HG03378 (cell line): ENCODE data around the gene CYP4F12.

Experiments
- ATAC-seq: cut with Tn5 transposase; IDR thresholded peaks from one replicate; pipeline ENCODE4 v1.9.1; 2021; ENCODE audit warnings: mild to moderate bottlenecking, moderate library complexity; ENCODE audit not compliant: unreplicated experiment

The CYP4F12 gene

GRCh38 chr19:15672580-15673175 lies at the start of gene CYP4F12:
Gene CYP4F12 (plus strand): TSS chr19:15673087. CDS start chr19:15673530, 443 bp downstream.
- no peak for ATAC-seq

- ATAC-seq, result no peak
These were observed 49.1 kb upstream of the CYP4F12 start for GRCh38 chr19:15623711-15624318.

GRCh38 chr19:15628236-15629002 lies 44.5 kb upstream of the CYP4F12 start:
- ATAC-seq, result no peak

DNA sequence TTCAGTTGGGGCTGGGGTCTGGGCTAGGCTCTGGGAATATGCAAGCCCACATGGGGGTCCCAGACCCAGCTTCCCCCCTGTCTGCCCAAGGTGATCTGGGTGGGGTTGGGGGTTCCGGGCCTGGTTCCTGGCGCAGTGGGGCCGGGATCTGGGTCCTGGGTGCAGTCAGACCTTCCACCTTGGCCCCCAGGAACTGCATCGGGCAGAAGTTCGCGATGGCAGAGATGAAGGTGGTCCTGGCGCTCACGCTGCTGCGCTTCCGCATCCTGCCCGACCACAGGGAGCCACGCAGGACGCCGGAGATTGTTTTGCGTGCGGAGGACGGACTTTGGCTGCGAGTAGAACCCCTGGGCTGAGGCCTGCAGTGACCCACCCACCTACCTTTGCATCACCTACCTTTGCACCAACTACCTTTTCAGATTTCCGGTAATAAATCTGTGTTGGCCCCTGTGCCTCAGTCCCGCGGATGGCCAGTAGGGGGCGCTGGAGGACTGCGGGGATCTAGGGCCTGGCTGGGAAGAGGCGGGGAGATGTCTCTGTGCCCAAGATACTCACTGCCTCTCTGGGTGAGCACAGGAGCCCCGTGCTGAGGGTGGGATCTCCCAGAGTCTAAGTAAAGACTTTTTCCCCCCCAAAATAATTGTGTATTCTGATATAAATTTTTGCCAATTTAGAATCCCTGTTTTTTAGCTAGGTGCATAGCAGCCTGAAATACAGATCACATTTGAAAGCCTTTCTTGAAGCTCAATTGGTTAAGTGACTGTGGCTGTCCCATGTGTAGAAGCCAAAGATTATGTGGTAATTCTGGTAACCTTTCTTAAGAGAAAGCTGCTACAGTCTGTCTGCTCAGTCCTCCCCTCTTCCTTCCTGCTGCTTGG lies 43.6 kb upstream of the CYP4F12 start:
- ATAC-seq, result no peak

DNA sequence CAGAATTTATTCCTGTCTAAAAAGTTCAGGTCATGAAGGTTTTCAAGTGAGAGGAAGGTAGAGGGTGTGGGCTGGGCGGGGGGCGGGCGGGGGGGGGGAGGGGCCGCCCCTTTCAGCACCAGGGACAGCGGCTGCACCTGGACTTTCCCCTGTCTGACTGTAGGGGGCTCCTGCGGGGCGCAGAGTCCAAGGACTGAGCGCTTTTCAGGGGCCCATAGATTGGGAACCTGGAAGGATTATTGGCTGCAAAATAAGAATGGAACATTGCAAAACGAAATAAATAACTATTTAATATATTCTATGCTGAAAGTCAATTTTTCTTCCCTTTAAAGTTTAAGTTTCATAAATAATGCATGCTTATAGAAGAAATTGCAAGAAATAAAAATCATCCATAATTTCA lies 41.1 kb upstream of the CYP4F12 start:
- ATAC-seq, result no peak

DNA sequence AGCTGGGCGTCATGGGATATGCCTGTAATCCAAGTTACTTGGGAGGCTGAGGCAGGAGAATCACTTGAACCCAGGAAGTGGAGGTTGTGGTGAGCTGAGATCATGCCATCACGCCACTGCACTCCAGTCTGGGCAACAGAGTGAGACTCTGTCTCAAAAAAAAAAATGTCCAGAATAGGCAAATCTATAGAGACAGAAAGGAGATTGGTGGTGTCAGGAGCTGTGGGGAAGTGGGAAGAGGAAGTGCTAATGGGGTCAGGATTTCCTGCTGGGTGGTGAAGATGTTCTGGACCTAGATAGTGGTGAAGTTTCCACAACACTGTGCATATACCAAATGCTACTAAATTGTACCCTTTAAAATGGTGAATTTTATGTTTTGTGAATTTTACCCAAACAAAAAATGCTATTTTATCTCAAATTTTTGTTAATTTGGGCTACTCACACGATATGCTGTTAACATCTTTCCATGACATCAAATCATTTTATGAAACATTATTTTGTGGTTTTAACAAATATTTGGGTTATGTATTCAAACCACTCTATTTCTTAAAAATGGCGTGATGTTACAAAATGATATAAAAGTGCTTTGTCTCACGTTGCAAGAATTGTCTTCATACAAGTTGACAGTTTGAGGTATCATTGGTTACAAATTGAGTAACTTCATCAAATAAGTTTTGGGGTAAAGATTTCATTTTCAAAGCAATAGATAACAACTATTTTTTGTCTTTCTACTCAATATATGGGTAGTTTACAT lies 39.6 kb upstream of the CYP4F12 start:
- no peak for ATAC-seq

GRCh38 chr19:15634105-15634504 lies 38.8 kb upstream of the CYP4F12 start:
- no peak for ATAC-seq

- ATAC-seq, result no peak
These were observed 37.7 kb upstream of the CYP4F12 start for GRCh38 chr19:15635016-15635805.

DNA sequence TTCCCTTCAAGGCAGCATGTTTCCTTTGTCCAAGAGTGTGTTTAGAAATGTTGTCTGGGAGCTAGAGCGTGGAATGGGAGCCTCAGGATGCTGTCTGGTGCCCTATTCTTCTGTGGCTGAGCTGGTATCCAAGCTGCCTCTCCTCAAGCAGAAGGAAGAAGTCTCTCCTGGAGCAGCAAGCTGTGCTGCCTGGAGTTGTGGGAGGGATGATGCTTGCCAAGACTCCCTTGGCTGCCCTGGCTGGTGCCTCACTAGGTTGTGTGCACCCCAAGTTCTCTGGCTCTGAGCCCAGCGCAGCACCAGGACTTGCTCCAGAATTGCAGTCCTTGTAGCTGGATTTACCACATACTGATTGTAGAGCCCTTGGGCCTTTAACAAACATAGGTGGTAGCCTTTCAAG lies 36.9 kb upstream of the CYP4F12 start:
- no peak for ATAC-seq

GRCh38 chr19:15639596-15639995 lies 33.3 kb upstream of the CYP4F12 start:
- ATAC-seq, result no peak

DNA sequence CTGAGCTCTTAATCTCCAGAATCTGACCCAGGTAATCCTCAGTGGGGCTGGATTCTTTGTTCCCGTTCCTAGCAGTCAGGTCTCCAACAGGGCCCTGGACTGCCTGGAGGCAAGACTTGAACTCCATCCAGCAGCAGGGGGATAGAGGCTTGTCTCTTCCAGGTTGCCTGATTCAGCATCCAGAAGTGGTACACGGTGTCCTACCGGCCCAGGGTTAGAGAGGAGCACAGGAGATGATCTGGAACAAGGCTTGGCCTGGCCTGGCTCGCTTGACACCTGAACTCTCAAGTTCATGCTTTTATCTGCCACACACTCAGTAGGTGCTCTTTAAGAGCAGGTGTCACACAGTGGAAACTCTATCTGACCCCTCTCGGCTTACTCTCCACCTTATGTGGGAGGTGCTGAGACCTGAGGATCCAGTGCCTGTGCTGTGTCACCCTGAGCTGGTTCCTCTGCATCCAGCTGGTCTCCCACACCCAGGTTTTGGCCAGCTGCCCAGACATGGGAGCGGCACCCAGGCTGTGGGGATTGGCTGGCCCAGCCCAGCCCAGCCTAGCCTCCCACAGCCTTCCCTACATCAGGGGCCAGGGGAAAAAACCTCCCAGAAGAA lies 32.5 kb upstream of the CYP4F12 start, which contains the start of gene CYP4F3:
TSS of gene CYP4F3 (plus strand) at position 604 of the 610 bp plus-strand sequence. CDS start 519 bp downstream, outside the sequence.
- ATAC-seq, result no peak

- ATAC-seq, result no peak
These were observed 31.8 kb upstream of the CYP4F12 start for GRCh38 chr19:15640904-15641597.

DNA sequence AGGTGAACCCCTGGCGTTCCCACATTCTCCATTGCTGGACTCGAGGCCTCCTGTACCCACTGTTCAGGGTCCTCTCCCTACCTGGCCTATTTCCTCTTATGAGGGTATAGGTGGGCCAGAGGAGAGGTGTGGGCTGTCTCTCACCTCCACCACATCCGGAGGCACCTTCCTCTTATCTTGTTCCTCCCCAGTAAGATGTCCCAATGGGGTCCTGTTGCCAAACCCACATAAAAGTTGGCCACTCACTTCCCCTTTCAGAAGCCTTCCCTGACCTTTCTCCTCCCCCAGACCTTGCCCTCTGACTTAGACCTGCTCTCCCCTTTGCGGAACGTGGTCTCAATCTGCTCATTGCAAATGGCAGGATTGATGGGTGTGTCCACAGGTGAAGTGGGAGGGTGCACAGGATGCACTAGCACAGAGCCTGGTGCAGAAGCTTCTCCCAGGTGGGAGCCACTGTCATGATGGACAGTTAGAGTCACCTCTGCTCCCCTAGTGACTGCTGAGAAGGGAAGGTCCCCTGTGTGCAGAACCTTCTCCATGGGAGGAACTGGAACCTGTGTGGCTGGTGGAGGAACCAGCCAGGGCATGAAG lies 30.9 kb upstream of the CYP4F12 start:
- ATAC-seq, result no peak

DNA sequence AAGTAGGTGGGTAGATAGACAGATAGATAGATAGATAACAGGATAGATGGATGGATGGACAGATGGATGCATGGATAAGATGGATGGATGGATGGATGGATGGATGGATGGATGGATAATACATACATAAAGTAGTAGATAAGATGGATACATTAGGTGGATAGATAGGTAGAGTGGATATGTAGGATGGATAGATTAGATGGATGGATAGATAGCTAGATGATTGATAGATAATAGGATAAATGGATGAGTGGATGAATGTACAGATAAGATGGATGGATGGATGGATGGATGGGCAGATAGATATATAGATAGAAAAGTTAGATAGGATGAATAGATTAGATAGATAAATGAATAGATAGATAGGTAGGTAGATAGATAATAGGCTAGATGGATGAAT lies 30.1 kb upstream of the CYP4F12 start:
- no peak for ATAC-seq

DNA sequence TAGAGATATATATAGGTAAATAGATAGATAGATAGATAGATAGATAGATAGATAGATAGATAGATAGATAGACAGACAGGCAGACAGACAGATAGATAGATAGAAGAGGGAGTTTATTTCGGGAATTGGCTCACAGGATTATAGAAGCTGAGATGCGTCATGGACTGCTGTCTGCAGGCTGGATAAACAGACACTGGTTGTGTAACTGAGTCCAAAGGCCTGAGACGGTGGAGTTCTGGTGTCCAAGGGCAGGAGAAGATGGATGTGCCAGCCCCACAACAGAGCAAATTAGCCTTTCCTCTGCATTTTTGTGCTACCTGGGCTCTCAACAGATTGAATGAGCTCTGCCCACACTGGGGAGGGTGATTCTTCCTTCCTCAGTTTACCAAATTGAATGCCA lies 29.5 kb upstream of the CYP4F12 start:
- ATAC-seq, result no peak

- ATAC-seq, result no peak
These were observed 28.7 kb upstream of the CYP4F12 start for GRCh38 chr19:15644066-15644741.

DNA sequence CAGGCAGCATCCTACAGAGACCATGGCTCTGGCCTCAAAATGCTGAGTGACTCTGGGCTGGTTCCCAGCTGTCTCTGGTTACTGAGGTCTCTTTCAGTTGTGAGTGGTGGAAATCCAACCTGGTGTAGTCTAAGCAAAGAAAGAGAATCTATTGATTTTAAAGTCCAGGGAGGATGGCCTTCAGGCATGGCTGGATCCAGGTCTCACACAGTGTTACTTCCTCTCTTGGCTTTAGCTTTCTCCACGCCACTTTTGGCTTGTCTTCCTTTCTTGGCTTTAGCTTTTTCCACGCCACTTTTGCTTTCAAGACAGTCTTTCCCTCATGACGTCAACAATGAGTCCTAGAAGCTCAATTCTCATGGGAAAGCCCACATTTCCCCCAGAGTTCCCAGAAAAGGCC lies 28.1 kb upstream of the CYP4F12 start:
- ATAC-seq, result no peak

- ATAC-seq, result no peak
These were observed 23.4 kb upstream of the CYP4F12 start for GRCh38 chr19:15649526-15649925.
